ENCODE results near the gene CHTF18. TPM values are rescaled to one million over a fixed set of nuclear protein-coding genes. Genes with fewer than 3 reads are reported as not detected.

Gene CHTF18
- total and polyA plus RNA-seq, 4 donors = 7.5 to 17.4 (median 14.9) TPM

DNA sequence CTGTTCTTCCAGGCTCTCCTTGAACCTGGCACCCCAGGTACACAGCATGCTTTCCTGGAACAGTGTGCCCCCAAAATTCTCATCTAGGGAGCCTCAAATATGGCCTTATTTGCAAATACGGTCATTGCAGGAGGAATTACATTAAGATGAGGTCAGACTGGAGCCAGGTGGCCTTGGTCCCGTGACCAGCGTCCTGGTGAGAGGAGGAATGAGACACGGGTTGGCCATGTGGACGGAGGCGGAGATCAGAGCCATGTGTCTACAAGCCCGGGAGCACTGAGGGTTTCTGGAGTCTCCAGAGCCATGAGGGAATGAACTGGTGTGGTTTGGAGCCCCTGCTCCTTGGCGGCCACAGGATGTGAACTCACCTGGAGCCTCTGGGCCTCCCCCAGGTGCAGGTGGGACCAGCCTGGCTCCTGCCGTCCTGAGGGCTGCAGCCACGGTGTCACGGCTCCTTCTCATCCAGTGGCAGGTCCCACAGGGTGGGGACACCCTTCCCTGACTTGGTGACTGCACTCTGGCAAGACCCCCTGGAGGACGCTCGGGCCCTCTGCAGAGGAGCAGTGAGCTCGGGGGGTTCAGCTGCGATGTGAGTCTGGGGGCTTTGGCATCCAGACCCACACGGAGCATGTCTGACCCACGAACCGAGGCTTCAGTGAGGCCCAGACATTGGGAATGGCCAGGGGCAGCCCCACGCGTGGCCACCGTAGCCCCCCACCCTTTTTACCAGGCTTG is 33.9 kb downstream of the CHTF18 start:
- H3K4me3 ChIP-seq = no peak overlapping the region
- ATAC-seq (ENCODE audit: insufficient read depth, low FRiP score) (no peak), DNase-seq (no peak)
- H3K9ac ChIP-seq (ENCODE audit: insufficient read depth in 1 of 2, low read length in 2 of 2) = no peak overlapping the region
- H3K27ac ChIP-seq (ENCODE audit: low read depth in 1 of 2, low read length in 1 of 2) = no peak overlapping the region
- WGBS, 2 donors = 92 to 96% methylated on average over 21 of the region's 21 CpGs
- TF ChIP-seq, protein P1, sequence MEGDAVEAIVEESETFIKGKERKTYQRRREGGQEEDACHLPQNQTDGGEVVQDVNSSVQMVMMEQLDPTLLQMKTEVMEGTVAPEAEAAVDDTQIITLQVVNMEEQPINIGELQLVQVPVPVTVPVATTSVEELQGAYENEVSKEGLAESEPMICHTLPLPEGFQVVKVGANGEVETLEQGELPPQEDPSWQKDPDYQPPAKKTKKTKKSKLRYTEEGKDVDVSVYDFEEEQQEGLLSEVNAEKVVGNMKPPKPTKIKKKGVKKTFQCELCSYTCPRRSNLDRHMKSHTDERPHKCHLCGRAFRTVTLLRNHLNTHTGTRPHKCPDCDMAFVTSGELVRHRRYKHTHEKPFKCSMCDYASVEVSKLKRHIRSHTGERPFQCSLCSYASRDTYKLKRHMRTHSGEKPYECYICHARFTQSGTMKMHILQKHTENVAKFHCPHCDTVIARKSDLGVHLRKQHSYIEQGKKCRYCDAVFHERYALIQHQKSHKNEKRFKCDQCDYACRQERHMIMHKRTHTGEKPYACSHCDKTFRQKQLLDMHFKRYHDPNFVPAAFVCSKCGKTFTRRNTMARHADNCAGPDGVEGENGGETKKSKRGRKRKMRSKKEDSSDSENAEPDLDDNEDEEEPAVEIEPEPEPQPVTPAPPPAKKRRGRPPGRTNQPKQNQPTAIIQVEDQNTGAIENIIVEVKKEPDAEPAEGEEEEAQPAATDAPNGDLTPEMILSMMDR (IDR thresholded peaks at IDR 0.05; ENCODE audit: control extremely low read depth, extremely low read depth) = no peak
- H3K36me3 ChIP-seq (ENCODE audit: control insufficient read depth in 4 of 4, insufficient read depth in 4 of 4, low read length in 4 of 4) = no peaks in the 10 kb centered on the region
- H3K9me3 ChIP-seq (ENCODE audit: control insufficient read depth in 4 of 4, insufficient read depth in 3 of 4, low read length in 3 of 4) = peaks cover 0 to 3% (median 1%) of the 10 kb centered on the region in 4 donors
- H3K4me1 ChIP-seq (ENCODE audit: control insufficient read depth in 5 of 5, insufficient read depth in 5 of 5, low read length in 5 of 5) = peaks cover 0 to 9% (median 5%) of the 10 kb centered on the region in 5 donors
- peaks cover 0 to 23% (median 13%) of the 10 kb centered on the region in 3 donors for H3K27me3 ChIP-seq (ENCODE audit: control insufficient read depth in 3 of 3, insufficient read depth in 3 of 3, low read length in 2 of 3)

GRCh38 chr16:822909-823297 is 34.5 kb downstream of the CHTF18 start:
- H3K36me3 ChIP-seq (ENCODE audit: control insufficient read depth in 4 of 4, insufficient read depth in 4 of 4, low read length in 4 of 4) = no peaks in the 10 kb centered on the region
- H3K9ac ChIP-seq (ENCODE audit: insufficient read depth in 1 of 2, low read length in 2 of 2) = no peak overlapping the region
- peaks cover 0 to 3% (median under 1%) of the 10 kb centered on the region in 4 donors for H3K9me3 ChIP-seq (ENCODE audit: control insufficient read depth in 4 of 4, insufficient read depth in 3 of 4, low read length in 3 of 4)
- H3K27ac ChIP-seq (ENCODE audit: low read depth in 1 of 2, low read length in 1 of 2) = no peak overlapping the region
- ATAC-seq (ENCODE audit: insufficient read depth, low FRiP score) (no peak), DNase-seq (no peak)
- H3K27me3 ChIP-seq (ENCODE audit: control insufficient read depth in 3 of 3, insufficient read depth in 3 of 3, low read length in 2 of 3) = peaks cover 0 to 21% (median 11%) of the 10 kb centered on the region in 3 donors
- 90 to 92% methylated on average over 9 of the region's 9 CpGs for WGBS, 2 donors
- peaks cover 0 to 9% (median 5%) of the 10 kb centered on the region in 5 donors for H3K4me1 ChIP-seq (ENCODE audit: control insufficient read depth in 5 of 5, insufficient read depth in 5 of 5, low read length in 5 of 5)
- H3K4me3 ChIP-seq = no peak overlapping the region
- TF ChIP-seq, protein P1 (IDR thresholded peaks at IDR 0.05; ENCODE audit: control extremely low read depth, extremely low read depth) = no peak

GRCh38 chr16:824194-824593 is 35.8 kb downstream of the CHTF18 start:
- peaks cover 0 to 2% (median 0%) of the 10 kb centered on the region in 4 donors for H3K9me3 ChIP-seq (ENCODE audit: control insufficient read depth in 4 of 4, insufficient read depth in 3 of 4, low read length in 3 of 4)
- H3K27me3 ChIP-seq (ENCODE audit: control insufficient read depth in 3 of 3, insufficient read depth in 3 of 3, low read length in 2 of 3) = peaks cover 0 to 10% (median 3%) of the 10 kb centered on the region in 3 donors
- H3K4me1 ChIP-seq (ENCODE audit: control insufficient read depth in 5 of 5, insufficient read depth in 5 of 5, low read length in 5 of 5) = peaks cover 0 to 9% (median 5%) of the 10 kb centered on the region in 5 donors
- H3K4me3 ChIP-seq = no peak overlapping the region
- TF ChIP-seq, protein P1 (IDR thresholded peaks at IDR 0.05; ENCODE audit: control extremely low read depth, extremely low read depth) = no peak
- H3K36me3 ChIP-seq (ENCODE audit: control insufficient read depth in 4 of 4, insufficient read depth in 4 of 4, low read length in 4 of 4) = no peaks in the 10 kb centered on the region
- no peak overlapping the region for H3K27ac ChIP-seq (ENCODE audit: low read depth in 1 of 2, low read length in 1 of 2)
- H3K9ac ChIP-seq (ENCODE audit: insufficient read depth in 1 of 2, low read length in 2 of 2) = no peak overlapping the region
- DNase-seq = no peak
- WGBS, 2 donors = 88 to 94% methylated on average over 22 of the region's 22 CpGs
- no peak for ATAC-seq (ENCODE audit: insufficient read depth, low FRiP score)

Measured in lung (tissue), 12 donors.